ENCODE data around the gene TRPM3. TPM values are rescaled to one million over a fixed set of nuclear protein-coding genes. Genes with fewer than 3 reads are reported as not detected.

Gene TRPM3
- total RNA-seq, 1 donor from 2014 or later = 0.22 TPM

DNA sequence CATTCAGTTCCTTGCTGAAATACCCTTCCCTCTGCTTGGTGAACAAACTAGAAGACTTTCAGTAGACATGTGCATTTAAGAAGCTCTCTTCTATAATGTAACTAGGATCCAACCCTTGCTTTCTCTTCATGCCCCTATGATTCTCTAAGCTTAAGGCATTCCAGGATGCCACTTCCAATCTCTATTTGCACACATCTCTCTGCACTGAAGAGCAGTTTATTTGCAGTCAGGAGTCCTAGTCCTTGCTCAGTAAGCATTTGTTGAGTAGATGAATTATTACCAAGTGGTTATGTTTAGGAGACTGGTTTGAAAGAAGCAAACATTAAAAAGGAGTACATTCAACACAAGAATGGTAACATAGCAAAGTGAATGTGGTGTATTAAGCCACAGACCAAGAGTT is 432.7 kb downstream of the TRPM3 start:
- TF ChIP-seq, protein P1, sequence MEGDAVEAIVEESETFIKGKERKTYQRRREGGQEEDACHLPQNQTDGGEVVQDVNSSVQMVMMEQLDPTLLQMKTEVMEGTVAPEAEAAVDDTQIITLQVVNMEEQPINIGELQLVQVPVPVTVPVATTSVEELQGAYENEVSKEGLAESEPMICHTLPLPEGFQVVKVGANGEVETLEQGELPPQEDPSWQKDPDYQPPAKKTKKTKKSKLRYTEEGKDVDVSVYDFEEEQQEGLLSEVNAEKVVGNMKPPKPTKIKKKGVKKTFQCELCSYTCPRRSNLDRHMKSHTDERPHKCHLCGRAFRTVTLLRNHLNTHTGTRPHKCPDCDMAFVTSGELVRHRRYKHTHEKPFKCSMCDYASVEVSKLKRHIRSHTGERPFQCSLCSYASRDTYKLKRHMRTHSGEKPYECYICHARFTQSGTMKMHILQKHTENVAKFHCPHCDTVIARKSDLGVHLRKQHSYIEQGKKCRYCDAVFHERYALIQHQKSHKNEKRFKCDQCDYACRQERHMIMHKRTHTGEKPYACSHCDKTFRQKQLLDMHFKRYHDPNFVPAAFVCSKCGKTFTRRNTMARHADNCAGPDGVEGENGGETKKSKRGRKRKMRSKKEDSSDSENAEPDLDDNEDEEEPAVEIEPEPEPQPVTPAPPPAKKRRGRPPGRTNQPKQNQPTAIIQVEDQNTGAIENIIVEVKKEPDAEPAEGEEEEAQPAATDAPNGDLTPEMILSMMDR (IDR thresholded peaks at IDR 0.05; ENCODE audit: borderline replicate concordance) = no peak
- H3K4me3 ChIP-seq = no peak overlapping the region
- no peak for DNase-seq
- H3K27ac ChIP-seq (replicated peaks) = no peak overlapping the region
- intact Hi-C loops (cut with micrococcal nuclease) = no loop called here
- H3K36me3 ChIP-seq = no peaks in the 10 kb centered on the region
- H3K9me3 ChIP-seq (replicated peaks) = no peaks in the 10 kb centered on the region
- H3K4me1 ChIP-seq = no peaks in the 10 kb centered on the region
- H3K27me3 ChIP-seq (ENCODE audit: low read depth) = no peaks in the 10 kb centered on the region

DNA sequence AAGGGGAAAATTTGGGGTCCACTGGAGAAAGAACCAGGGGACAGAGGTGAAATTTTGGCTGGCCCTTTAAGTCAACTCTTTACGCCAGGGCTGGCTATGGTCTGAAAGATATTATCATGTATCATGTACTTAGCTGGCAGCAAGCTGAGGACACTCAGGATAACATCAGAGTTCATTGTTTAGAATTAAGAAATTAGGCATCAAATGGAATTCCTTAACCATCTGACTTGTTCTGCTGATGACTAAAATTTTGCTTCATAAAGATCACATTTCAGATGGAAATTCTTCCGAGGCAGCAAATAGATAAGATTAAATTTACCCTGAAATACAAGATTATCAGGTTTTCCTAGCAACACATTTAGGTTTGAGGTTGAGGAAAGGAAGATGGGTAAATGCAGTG is 437.6 kb downstream of the TRPM3 start:
- DNase-seq = no peak
- Histone ChIP-seq H3K27me3 (ENCODE audit: low read depth) (no peaks in the 10 kb centered on the region), H3K9me3 (replicated peaks) (no peaks in the 10 kb centered on the region), H3K4me3 (no peak overlapping the region), H3K27ac (replicated peaks) (no peak overlapping the region), H3K4me1 (no peaks in the 10 kb centered on the region), H3K36me3 (no peaks in the 10 kb centered on the region)
- intact Hi-C loops (cut with micrococcal nuclease) = no loop called here
- TF ChIP-seq, protein P1 (IDR thresholded peaks at IDR 0.05; ENCODE audit: borderline replicate concordance) = no peak

DNA sequence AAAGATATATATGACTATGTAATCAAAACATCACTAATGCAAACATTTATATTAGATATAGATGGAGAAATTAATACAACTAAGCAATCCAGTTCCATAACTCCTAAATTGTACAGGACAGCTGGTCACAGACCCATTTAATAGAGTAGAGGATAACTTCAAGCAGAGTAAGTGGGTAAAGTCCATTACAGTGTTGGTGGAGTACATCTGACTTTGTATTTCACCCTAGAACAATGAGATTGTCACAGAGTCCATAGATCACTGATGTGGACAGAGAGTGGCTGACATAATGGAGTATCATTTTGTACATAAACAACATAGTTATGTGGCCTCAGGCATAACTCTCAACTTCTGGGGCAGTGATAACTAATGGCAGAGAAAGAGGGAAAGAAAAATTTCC is 439.1 kb downstream of the TRPM3 start:
- H3K27ac ChIP-seq (replicated peaks) = no peak overlapping the region
- intact Hi-C loops (cut with micrococcal nuclease) = no loop called here
- TF ChIP-seq, protein P1 (IDR thresholded peaks at IDR 0.05; ENCODE audit: borderline replicate concordance) = no peak
- H3K27me3 ChIP-seq (ENCODE audit: low read depth) = no peaks in the 10 kb centered on the region
- H3K4me3 ChIP-seq = no peak overlapping the region
- H3K4me1 ChIP-seq = no peaks in the 10 kb centered on the region
- DNase-seq = no peak
- H3K9me3 ChIP-seq (replicated peaks) = no peaks in the 10 kb centered on the region
- H3K36me3 ChIP-seq = no peaks in the 10 kb centered on the region

DNA sequence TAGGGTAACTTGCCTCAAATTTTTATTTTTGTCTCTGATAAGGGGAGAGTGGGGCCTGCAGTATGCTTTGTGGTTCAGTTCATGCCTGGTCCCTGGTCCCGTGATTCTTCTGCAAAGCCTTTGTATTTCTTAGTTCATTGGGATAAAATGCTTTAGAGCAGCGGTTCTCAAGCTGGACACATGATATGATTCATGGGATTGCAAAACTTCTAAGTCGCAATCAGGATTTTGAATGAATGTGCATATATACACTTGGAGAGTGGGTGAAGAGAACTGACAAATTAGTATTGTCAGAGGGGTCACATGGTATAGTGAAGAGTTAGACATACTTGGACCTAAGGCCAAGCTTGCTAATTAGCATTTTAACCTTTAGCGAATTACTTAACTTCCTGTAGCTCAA is 441.6 kb downstream of the TRPM3 start:
- Histone ChIP-seq H3K9me3 (replicated peaks) (no peaks in the 10 kb centered on the region), H3K36me3 (no peaks in the 10 kb centered on the region), H3K27ac (replicated peaks) (no peak overlapping the region), H3K4me1 (no peaks in the 10 kb centered on the region), H3K27me3 (ENCODE audit: low read depth) (no peaks in the 10 kb centered on the region), H3K4me3 (no peak overlapping the region)
- no peak for DNase-seq
- intact Hi-C loops (cut with micrococcal nuclease) = no loop called here
- TF ChIP-seq, protein P1 (IDR thresholded peaks at IDR 0.05; ENCODE audit: borderline replicate concordance) = no peak

DNA sequence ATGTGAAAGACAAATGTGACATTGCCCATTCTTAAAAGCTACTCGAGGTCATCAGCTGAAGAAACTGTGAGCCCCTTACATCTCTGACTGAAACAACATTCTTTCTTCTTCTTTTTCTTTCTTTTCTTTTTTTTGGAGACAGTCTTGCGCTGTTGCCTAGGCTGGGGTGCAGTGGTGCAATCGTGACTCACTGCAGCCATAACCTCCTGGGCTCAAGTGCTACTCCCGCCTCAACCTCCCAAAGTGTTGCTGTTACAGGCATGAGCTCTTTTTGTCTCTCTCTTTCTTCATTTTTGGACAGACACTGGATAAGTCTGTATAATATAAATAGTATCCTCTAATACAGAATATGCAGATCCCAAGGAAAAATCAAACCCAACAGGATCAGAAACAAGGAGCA is 443.3 kb downstream of the TRPM3 start:
- Histone ChIP-seq H3K4me3 (no peak overlapping the region), H3K27ac (replicated peaks) (no peak overlapping the region), H3K9me3 (replicated peaks) (no peaks in the 10 kb centered on the region), H3K36me3 (no peaks in the 10 kb centered on the region), H3K4me1 (no peaks in the 10 kb centered on the region), H3K27me3 (ENCODE audit: low read depth) (no peaks in the 10 kb centered on the region)
- intact Hi-C loops (cut with micrococcal nuclease) = no loop called here
- TF ChIP-seq, protein P1 (IDR thresholded peaks at IDR 0.05; ENCODE audit: borderline replicate concordance) = no peak
- DNase-seq = no peak

All from left ventricle myocardium inferior (tissue), 1 donor.